HG03064 (cell line): ENCODE data around the gene PJA1.

Experiments used
- ATAC-seq: cut with Tn5 transposase; IDR thresholded peaks from one replicate; pipeline ENCODE4 v1.9.1; 2021; ENCODE audit warnings: low read depth; ENCODE audit not compliant: unreplicated experiment

The PJA1 gene

GRCh38 chrX:69173906-69174305 lies 8.7 kb upstream of the PJA1 start:
- no peak for ATAC-seq

- ATAC-seq, result no peak
Observed at GRCh38 chrX:69172937-69173336, 7.7 kb upstream of the PJA1 start.

GRCh38 chrX:69170319-69170718 lies 5.1 kb upstream of the PJA1 start:
- ATAC-seq, result no peak

GRCh38 chrX:69163936-69164741 lies 1.1 kb downstream of the PJA1 start:
- ATAC-seq, result no peak

- ATAC-seq, result no peak
Observed at GRCh38 chrX:69162361-69162865, 2.8 kb downstream of the PJA1 start.

- ATAC-seq, result no peak
Observed at GRCh38 chrX:69161786-69162349, 3.4 kb downstream of the PJA1 start.

- ATAC-seq, result no peak
Observed at GRCh38 chrX:69161371-69161770, 3.9 kb downstream of the PJA1 start.

GRCh38 chrX:69158166-69158980 lies 6.9 kb downstream of the PJA1 start:
- peak; percentile 62 for ATAC-seq

- ATAC-seq, result no peak
Observed at GRCh38 chrX:69156638-69157037, 8.6 kb downstream of the PJA1 start.

GRCh38 chrX:69155786-69156520 lies 9.3 kb downstream of the PJA1 start:
- ATAC-seq, result no peak

GRCh38 chrX:69154051-69154450 lies 11.2 kb downstream of the PJA1 start:
- no peak for ATAC-seq

GRCh38 chrX:69153060-69153730 lies 12.1 kb downstream of the PJA1 start:
- no peak for ATAC-seq

- ATAC-seq, result no peak
Observed at GRCh38 chrX:69152417-69152841, 12.8 kb downstream of the PJA1 start.

- no peak for ATAC-seq
Observed at GRCh38 chrX:69151866-69152284, 13.4 kb downstream of the PJA1 start.

- ATAC-seq, result no peak
Observed at GRCh38 chrX:69150281-69150960, 14.8 kb downstream of the PJA1 start.

- ATAC-seq, result no peak
Observed at GRCh38 chrX:69149466-69150280, 15.6 kb downstream of the PJA1 start.

- no peak for ATAC-seq
Observed at GRCh38 chrX:69148946-69149345, 16.3 kb downstream of the PJA1 start.

- no peak for ATAC-seq
Observed at GRCh38 chrX:69146739-69147138, 18.5 kb downstream of the PJA1 start.

GRCh38 chrX:69145714-69146113 lies 19.5 kb downstream of the PJA1 start:
- ATAC-seq, result no peak
